ENCODE results near the gene RUBCN.

DNA sequence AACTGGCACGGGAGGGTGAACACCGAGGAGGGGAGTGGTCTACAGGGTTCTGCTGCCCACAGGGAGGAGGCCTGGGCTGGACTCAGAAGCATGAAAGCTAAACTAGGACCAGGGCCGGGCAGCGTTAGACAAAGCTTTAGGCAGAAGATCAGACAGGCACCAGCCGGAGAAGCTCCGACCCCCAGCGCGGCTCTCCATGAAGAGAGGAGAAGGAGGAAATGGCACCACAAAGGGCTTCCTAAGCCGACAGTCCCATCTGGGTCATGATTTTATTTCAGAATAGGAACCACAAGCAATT is 61.2 kb downstream of the RUBCN start:
- TF ChIP-seq, protein P1, sequence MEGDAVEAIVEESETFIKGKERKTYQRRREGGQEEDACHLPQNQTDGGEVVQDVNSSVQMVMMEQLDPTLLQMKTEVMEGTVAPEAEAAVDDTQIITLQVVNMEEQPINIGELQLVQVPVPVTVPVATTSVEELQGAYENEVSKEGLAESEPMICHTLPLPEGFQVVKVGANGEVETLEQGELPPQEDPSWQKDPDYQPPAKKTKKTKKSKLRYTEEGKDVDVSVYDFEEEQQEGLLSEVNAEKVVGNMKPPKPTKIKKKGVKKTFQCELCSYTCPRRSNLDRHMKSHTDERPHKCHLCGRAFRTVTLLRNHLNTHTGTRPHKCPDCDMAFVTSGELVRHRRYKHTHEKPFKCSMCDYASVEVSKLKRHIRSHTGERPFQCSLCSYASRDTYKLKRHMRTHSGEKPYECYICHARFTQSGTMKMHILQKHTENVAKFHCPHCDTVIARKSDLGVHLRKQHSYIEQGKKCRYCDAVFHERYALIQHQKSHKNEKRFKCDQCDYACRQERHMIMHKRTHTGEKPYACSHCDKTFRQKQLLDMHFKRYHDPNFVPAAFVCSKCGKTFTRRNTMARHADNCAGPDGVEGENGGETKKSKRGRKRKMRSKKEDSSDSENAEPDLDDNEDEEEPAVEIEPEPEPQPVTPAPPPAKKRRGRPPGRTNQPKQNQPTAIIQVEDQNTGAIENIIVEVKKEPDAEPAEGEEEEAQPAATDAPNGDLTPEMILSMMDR (IDR thresholded peaks at IDR 0.05): no peak
- no peak for TF ChIP-seq POLR2A (IDR thresholded peaks at IDR 0.05)

Measured in heart left ventricle (tissue), 13 donors.